ENCODE results near the gene CACNA1S. TPM values are rescaled to one million over a fixed set of nuclear protein-coding genes. Genes with fewer than 3 reads are reported as not detected.

The CACNA1S gene
- total and polyA plus RNA-seq, 2 of the 8 experiments (the other 6 are each of a cell fraction or from before 2014, with no cell fraction given), result 0.06 TPM; not detected in 1

DNA sequence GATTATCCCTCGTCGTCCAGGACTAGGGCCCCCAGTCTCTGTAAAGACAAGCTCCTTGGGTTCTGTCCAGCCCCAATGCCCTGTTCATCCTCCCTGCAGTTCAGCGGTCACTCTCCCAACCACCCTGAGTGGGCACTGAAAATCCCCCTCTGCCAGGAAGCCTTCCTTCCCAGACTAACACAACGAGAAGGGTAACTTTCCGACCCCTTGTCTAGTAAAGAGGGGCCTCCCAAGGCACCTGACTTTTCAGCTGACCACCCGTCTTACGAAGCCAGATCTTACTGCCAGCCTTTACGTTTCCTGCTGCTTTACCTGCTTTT, 28.7 kb upstream of the CACNA1S start:
- H4K8ac ChIP-seq (ENCODE audit: extremely low read depth, insufficient read depth, low read length), result no peak overlapping the region
- peaks cover 46 to 85% (median 66%) of the 10 kb centered on the region in 4 experiments for H3K36me3 ChIP-seq (ENCODE audit: control insufficient read depth in 2 of 4, insufficient read depth in 4 of 4, low read length in 3 of 4)
- no peak overlapping the region for H3K27ac ChIP-seq (ENCODE audit: low read depth, low read length)
- no peak overlapping the region for H3K18ac ChIP-seq (ENCODE audit: extremely low read depth, low read length)
- H3K4me2 ChIP-seq (ENCODE audit: insufficient read depth in 1 of 2, low read depth in 2 of 2, low read length in 2 of 2), result no peak overlapping the region
- no peak overlapping the region for H2BK15ac ChIP-seq (ENCODE audit: low read length)
- no peak overlapping the region for H2BK120ac ChIP-seq (replicated peaks; ENCODE audit: low read depth, low read length)
- no peak for DNase-seq (ENCODE audit: low read depth in 1 of 2, low spot score in 2 of 2)
- 88% methylated on average over 8 of the region's 8 CpGs; no CpG with 5 or more reads in 1 of the 2 experiments for WGBS, 2 experiments (ENCODE audit: extremely low coverage in 1 of 2, insufficient coverage in 1 of 2, insufficient read length in 1 of 2, insufficient replicate concordance in 2 of 2, low coverage in 1 of 2, low lambda C conversion rate in 2 of 2, missing lambda C conversion rate in 1 of 2)
- no peak overlapping the region for H2AFZ ChIP-seq (ENCODE audit: low read length)
- no peak overlapping the region for H3K56ac ChIP-seq (replicated peaks; ENCODE audit: insufficient read length, low read depth, low read length)
- TF ChIP-seq ASH2L (IDR thresholded peaks at IDR 0.05; ENCODE audit: low read length) (no peak), SIRT6 (IDR thresholded peaks at IDR 0.05; ENCODE audit: low read length) (no peak), CBX8 (IDR thresholded peaks at IDR 0.05; ENCODE audit: borderline replicate concordance, low read depth, low read length) (no peak), JUND (IDR thresholded peaks at IDR 0.05; ENCODE audit: low read length) (no peak), SP2 (IDR thresholded peaks at IDR 0.05; ENCODE audit: low read length) (no peak), SUZ12 (IDR thresholded peaks at IDR 0.05; ENCODE audit: low read length) (no peak), POU5F1 (IDR thresholded peaks at IDR 0.05; ENCODE audit: low read depth, low read length) (no peak), TAF1 (IDR thresholded peaks at IDR 0.05; ENCODE audit: low read depth, low read length) (no peak), JUN (IDR thresholded peaks at IDR 0.05; ENCODE audit: low read depth, low read length) (no peak), KDM4A (IDR thresholded peaks at IDR 0.05; ENCODE audit: low read depth, low read length, severe bottlenecking) (no peak), HDAC2 (IDR thresholded peaks at IDR 0.05; ENCODE audit: borderline replicate concordance in 1 of 2, low read depth in 2 of 2, low read length in 2 of 2) (no peak)
- TF ChIP-seq, protein P1, sequence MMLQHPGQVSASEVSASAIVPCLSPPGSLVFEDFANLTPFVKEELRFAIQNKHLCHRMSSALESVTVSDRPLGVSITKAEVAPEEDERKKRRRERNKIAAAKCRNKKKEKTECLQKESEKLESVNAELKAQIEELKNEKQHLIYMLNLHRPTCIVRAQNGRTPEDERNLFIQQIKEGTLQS (IDR thresholded peaks at IDR 0.05; ENCODE audit: insufficient read depth, low read depth, low read length), result no peak
- H3K79me2 ChIP-seq (ENCODE audit: control insufficient read depth in 1 of 2, insufficient read depth in 2 of 2, low read length in 2 of 2), result no peaks in the 10 kb centered on the region
- ChIA-PET CTCF (ENCODE audit: partially characterized antibody) (interaction anchor here (1.1 to 5.8 kb wide), 6 partner anchors 8 to 113 kb away, joined by 3 to 32 read pairs (median 12); partner anchors contain the start of gene ASCL5), POLR2A (ENCODE audit: partially characterized antibody) (interaction anchor here (0.8 to 4.4 kb wide), 6 partner anchors 9 to 85 kb away, joined by 3 to 20 read pairs (median 4); partner anchors contain the start of gene TMEM9)
- H2BK20ac ChIP-seq (ENCODE audit: low read length), result no peak overlapping the region
- no peak overlapping the region for H2BK5ac ChIP-seq (ENCODE audit: low read depth, low read length)
- H3K9me3 ChIP-seq (ENCODE audit: insufficient read depth in 2 of 2, low read depth in 1 of 2, low read length in 1 of 2), result no peaks in the 10 kb centered on the region
- no peak overlapping the region for H3K4me3 ChIP-seq (ENCODE audit: extremely low read depth in 1 of 4, insufficient read depth in 2 of 4, low read depth in 3 of 4, low read length in 4 of 4)
- no peak overlapping the region for H3K4ac ChIP-seq (replicated peaks; ENCODE audit: insufficient read length, low read depth, low read length)
- H3K23ac ChIP-seq (ENCODE audit: insufficient read length), result no peak overlapping the region
- no peak overlapping the region for H4K91ac ChIP-seq (replicated peaks; ENCODE audit: insufficient read length, low read length)
- no peaks in the 10 kb centered on the region for H3K27me3 ChIP-seq (replicated peaks in 1 of 4; ENCODE audit: control insufficient read depth in 3 of 4, extremely low read depth in 1 of 4, insufficient read depth in 3 of 4, low read length in 3 of 4)
- H3K9ac ChIP-seq (replicated peaks in 1 of 4; ENCODE audit: extremely low read depth in 1 of 4, low read depth in 3 of 4, low read length in 3 of 4), result no peak overlapping the region
- no peak overlapping the region for H2BK12ac ChIP-seq (ENCODE audit: low read depth, low read length)
- H2AK5ac ChIP-seq (ENCODE audit: low read depth, low read length), result no peak overlapping the region
- no peak for FAIRE-seq
- no peaks in the 10 kb centered on the region for H3K79me1 ChIP-seq (ENCODE audit: low read depth, low read length)
- H3K23me2 ChIP-seq (ENCODE audit: low read depth, low read length), result no peaks in the 10 kb centered on the region
- H4K20me1 ChIP-seq (replicated peaks in 1 of 2; ENCODE audit: control insufficient read depth in 1 of 2, insufficient read depth in 2 of 2, low read length in 2 of 2), result peaks cover 12 to 17% of the 10 kb centered on the region in 2 experiments
- H4K5ac ChIP-seq (ENCODE audit: insufficient read length, low read depth, low read length), result no peak overlapping the region
- no peak overlapping the region for H3K14ac ChIP-seq (ENCODE audit: insufficient read length)
- no peaks in the 10 kb centered on the region for H3K4me1 ChIP-seq (replicated peaks in 1 of 4; ENCODE audit: control insufficient read depth in 3 of 4, insufficient read depth in 4 of 4, low read length in 3 of 4)

All from H1 (cell line).